Activated T-cell treated with anti-CD3 and anti-CD28 coated beads, Interleukin-2, amount 50 U/mL, for 72 hours (primary cell): ENCODE data around the gene IGFN1. TPM values are rescaled to one million over a fixed set of nuclear protein-coding genes. Genes with fewer than 3 reads are reported as not detected.
"Not testable (repeated sequence)": the region's sequence is repeated elsewhere in the genome, so short reads cannot be mapped to it uniquely, and the experiment has no call there.

Source experiments
- ATAC-seq, 2 donors: fragments of 150-1000 bp; cut with Tn5 transposase; replicated peaks in 1 of 2; 2 replicates each; pipeline ENCODE4 v1.10.0; 2021; ENCODE audit warnings: moderate library complexity in 2 of 2, mild to moderate bottlenecking in 1 of 2
- DNase-seq, 2 donors: peaks; one replicate each; pipeline ENCODE4 v3.0.0; 2021 to 2022; ENCODE audit warnings: mixed read lengths in 1 of 2
- H3K27ac Mint-ChIP-seq: one replicate; pipeline ENCODE4 v1.8.0; 2022; ENCODE audit warnings: mild to moderate bottlenecking, moderate library complexity, mixed read lengths
- H3K27me3 Mint-ChIP-seq: one replicate; pipeline ENCODE4 v1.8.0; 2022; ENCODE audit warnings: low read depth, mixed read lengths
- H3K36me3 Mint-ChIP-seq, 2 donors: one replicate each; pipeline ENCODE4 v1.8.0; 2022; ENCODE audit warnings: mixed read lengths in 2 of 2, mild to moderate bottlenecking in 1 of 2; ENCODE audit not compliant: insufficient read depth in 2 of 2
- H3K4me1 Mint-ChIP-seq: one replicate; pipeline ENCODE4 v1.8.0; 2022; ENCODE audit warnings: low read depth, mixed read lengths
- H3K4me3 Mint-ChIP-seq, 2 donors: one replicate each; pipeline ENCODE4 v1.8.0; 2022; ENCODE audit warnings: mild to moderate bottlenecking in 2 of 2, mixed read lengths in 2 of 2, moderate library complexity in 2 of 2
- H3K9me3 Mint-ChIP-seq, 2 donors: one replicate each; pipeline ENCODE4 v1.8.0; 2022; ENCODE audit warnings: mixed read lengths in 2 of 2
- total RNA-seq, 2 donors: library from RNA; stranded (reverse); gene quantifications; one replicate each; pipeline ENCODE4 v1.2.3, GENCODE V29; 2022

IGFN1 gene
- total RNA-seq, 2 donors from 2014 or later: 0.02 to 0.46 TPM

DNA sequence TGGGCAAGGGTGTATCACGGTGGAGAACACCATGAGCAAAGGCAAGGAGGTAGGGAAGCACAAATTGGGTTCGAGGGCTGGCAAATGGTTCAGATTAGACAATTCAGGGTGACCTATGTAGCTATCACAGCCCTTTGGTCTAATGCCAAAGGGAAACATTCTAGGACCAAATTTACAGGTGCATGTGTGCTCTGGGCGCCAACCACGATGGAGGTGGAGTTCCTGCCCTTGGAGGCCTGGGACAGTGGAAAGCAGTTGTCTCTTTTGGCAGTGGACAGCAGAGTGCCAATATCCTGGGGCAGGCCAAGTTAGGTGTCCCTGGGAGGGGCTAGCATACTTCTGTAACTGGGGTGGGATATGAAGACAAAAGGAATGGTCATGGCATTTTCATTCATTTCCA is 40.1 kb downstream of the IGFN1 start:
- Mint-ChIP-seq H3K4me1 (no peaks in the 10 kb centered on the region), H3K27me3 (peaks cover 31% of the 10 kb centered on the region), H3K36me3 (no peaks in the 10 kb centered on the region), H3K4me3 (no peak overlapping the region), H3K9me3 (no peaks in the 10 kb centered on the region), H3K27ac (no peak overlapping the region)
- DNase-seq (no peak), ATAC-seq (no peak)

DNA sequence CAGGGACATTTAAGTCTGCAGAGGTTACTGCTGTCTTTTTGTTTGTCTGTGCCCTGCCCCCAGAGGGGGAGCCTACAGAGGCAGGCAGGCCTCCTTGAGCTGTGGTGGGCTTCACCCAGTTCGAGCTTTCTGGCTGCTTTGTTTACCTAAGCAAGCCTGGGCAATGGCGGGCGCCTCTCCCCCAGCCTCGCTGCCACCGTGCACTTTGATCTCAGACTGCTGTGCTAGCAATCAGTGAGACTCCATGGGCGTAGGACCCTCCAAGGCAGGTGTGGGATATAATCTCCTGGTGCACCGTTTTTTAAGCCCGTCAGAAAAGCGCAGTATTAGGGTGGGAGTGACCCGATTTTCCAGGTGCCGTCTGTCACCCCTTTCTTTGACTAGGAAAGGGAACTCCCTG is 49.0 kb downstream of the IGFN1 start:
- ATAC-seq, H3K4me1 Mint-ChIP-seq, H3K36me3 Mint-ChIP-seq, DNase-seq, H3K4me3 Mint-ChIP-seq, H3K9me3 Mint-ChIP-seq, H3K27ac Mint-ChIP-seq: not testable (repeated sequence)
- H3K27me3 Mint-ChIP-seq: peaks cover 46% of the 10 kb centered on the region

DNA sequence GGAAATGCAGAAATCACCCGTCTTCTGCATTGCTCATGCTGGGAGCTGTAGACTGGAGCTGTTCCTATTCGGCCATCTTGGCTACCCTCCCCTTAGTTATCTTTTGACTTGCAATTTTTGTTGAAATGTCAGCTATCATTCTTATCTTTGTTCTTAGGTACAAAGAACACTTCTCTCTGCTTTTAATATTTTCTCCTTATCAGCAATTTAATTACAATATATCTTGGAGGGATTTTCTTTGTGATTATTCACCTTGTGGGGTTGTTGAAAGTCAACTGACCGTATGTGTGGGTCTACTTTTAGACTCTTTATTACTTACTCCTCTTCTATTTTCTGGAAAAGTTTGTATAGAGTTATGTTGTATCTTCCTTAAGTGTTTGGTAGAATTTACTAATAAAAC is 49.5 kb downstream of the IGFN1 start:
- Mint-ChIP-seq H3K9me3 (peaks cover 1% of the 10 kb centered on the region in 2 donors), H3K4me3 (no peak overlapping the region), H3K27ac (no peak overlapping the region), H3K4me1 (no peaks in the 10 kb centered on the region), H3K36me3 (peaks cover 0 to 1% of the 10 kb centered on the region in 2 donors), H3K27me3 (peaks cover 51% of the 10 kb centered on the region)
- DNase-seq (no peak), ATAC-seq (no peak)

DNA sequence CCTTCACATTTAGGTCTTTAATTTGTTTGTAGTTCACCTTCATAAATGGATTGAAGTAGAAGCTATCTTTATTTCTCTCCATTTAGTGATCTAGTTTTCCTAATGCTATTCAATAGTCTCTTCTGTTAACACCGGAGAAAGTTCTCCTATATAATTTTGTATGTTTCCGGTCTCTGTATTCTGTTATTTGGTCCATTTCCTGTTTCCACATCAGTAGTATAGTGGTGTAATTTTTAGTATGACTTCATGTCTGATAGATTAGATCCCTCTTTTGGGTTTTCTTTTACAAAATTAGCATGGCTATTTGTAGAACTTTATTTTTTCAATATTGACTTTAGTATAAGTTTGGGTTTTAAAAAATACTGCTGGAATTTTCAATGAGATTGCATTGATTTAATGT is 51.1 kb downstream of the IGFN1 start:
- H3K27ac Mint-ChIP-seq: no peak overlapping the region
- H3K36me3 Mint-ChIP-seq: peaks cover 0 to 1% of the 10 kb centered on the region in 2 donors
- DNase-seq: no peak
- no peak overlapping the region for H3K4me3 Mint-ChIP-seq
- H3K4me1 Mint-ChIP-seq: no peaks in the 10 kb centered on the region
- no peak for ATAC-seq
- peaks cover 1% of the 10 kb centered on the region in 2 donors for H3K9me3 Mint-ChIP-seq
- peaks cover 55% of the 10 kb centered on the region for H3K27me3 Mint-ChIP-seq

DNA sequence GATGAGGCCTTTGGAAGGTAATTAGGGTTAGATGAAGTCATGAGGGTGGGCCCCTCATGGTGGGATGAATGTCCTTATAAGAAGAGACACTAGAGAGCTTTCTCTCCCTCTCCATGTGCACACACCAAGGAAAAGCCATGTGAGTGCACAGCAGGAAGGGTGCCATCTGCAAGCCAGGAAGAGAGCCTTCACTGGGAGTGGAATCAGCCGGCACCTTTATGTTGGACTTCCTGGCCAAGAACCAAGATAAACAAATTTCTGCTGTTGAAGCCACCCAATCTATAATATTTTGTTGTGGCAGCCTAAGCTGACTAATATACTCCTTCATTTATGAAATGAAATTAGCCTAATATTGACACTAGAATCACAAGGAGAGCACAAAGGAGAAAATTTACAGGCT is 54.5 kb downstream of the IGFN1 start:
- ATAC-seq: no peak
- Mint-ChIP-seq H3K4me1 (no peaks in the 10 kb centered on the region), H3K27ac (no peak overlapping the region), H3K27me3 (peaks cover 46% of the 10 kb centered on the region), H3K9me3 (no peaks in the 10 kb centered on the region), H3K4me3 (no peak overlapping the region), H3K36me3 (no peaks in the 10 kb centered on the region)
- no peak for DNase-seq

DNA sequence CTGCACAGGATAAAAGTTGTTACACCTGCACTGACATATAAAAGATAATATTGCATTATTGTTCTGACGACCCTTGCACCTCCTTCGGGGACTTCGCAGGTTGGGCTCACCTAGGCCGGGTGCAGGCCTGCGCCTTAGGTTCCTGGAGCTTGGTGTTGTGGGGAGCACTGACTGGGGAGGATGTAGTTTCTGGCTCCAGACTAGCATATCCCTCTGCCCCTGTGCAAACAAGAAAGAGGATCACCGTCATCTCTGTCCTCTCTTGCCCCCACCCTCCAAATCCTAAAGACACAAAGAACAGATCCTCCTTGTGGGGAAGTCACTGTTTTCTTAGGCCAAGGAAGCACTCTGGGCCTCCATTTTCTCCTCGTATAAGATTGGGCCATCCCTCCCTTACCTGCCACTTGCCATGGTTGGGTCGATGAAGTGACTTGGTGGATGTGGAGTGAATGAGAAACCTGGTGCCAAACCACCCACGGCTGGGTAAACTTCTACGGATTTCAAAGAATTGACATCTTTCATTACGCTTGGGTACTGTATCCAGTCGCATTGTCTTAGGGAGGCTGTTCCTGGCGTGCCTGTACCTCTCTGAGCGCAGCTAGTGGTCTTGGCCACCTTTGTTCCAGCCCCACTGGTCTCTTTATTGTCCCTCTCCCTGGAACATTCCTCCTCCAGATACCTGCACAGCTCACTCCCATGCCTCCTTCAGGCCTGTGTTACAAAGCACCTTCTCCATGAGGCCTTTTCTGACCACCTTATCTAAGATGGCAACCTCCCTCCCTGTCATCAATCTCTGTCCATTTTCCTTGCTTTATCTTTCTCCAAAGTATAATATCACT is 58.3 kb downstream of the IGFN1 start:
- H3K36me3 Mint-ChIP-seq: no peaks in the 10 kb centered on the region
- no peak overlapping the region for H3K27ac Mint-ChIP-seq
- ATAC-seq (no peak), DNase-seq (no peak)
- no peaks in the 10 kb centered on the region for H3K4me1 Mint-ChIP-seq
- H3K9me3 Mint-ChIP-seq: no peaks in the 10 kb centered on the region
- peaks cover 22% of the 10 kb centered on the region for H3K27me3 Mint-ChIP-seq
- no peak overlapping the region for H3K4me3 Mint-ChIP-seq

DNA sequence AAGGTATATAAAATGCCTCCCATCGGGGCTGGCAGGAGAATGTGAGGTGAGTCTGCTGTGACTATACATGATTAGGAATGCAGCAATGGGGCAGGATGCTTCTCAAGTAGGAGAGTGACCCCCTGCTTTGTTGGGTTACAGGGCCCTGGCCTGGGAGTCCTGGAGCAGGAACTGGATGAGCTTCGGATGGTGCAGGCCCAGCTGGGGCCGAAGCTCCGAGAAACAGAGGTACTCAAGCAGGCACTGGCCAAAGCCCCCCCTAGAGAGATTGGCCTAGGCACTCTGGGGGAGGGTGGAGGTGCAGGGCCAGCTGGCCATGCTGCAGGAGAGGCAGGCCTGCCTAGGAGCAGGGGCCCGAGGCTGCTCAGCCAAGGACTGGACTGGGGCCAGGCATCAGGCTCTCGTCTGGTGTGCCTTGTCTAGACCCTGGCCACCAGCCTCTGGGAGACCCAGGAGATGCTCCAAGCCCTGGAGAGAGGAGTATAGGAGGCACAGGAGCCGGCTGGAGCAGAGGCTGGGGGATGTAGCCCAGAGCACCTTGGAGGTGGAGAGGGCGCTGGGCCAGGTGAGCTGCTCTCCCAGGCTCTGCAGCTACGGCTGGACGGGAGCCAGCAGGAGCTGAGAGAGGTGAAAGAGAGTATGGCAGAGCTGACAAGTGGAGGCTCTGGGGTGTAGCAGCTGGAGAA is 59.8 kb downstream of the IGFN1 start:
- DNase-seq: no peak
- H3K27me3 Mint-ChIP-seq: peaks cover 6% of the 10 kb centered on the region
- no peak overlapping the region for H3K4me3 Mint-ChIP-seq
- no peaks in the 10 kb centered on the region for H3K9me3 Mint-ChIP-seq
- H3K4me1 Mint-ChIP-seq: no peaks in the 10 kb centered on the region
- ATAC-seq: no peak
- no peak overlapping the region for H3K27ac Mint-ChIP-seq
- no peaks in the 10 kb centered on the region for H3K36me3 Mint-ChIP-seq

DNA sequence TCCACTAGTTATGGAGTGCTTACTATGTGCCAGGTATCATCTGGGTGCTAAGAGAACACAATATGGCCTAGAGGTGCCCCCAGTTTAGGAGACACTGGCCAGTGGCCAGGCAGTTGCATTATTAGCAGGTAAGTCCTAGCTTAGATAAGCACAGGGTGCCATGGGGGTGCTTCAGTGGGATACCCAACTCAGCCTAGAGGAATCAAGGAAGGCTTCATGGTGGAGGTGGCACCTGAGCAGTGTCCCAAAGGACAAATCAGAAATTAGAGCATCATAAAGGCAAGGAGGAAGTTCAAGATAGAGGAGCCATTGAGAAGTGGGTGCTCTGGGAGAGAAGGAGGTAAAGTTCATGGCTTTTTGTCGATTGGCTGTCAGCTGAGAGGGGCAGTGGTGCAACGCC is 60.8 kb downstream of the IGFN1 start:
- Mint-ChIP-seq H3K4me1 (no peaks in the 10 kb centered on the region), H3K27ac (no peak overlapping the region), H3K4me3 (no peak overlapping the region), H3K36me3 (no peaks in the 10 kb centered on the region), H3K27me3 (peaks cover 6% of the 10 kb centered on the region), H3K9me3 (no peaks in the 10 kb centered on the region)
- ATAC-seq (no peak), DNase-seq (no peak)

DNA sequence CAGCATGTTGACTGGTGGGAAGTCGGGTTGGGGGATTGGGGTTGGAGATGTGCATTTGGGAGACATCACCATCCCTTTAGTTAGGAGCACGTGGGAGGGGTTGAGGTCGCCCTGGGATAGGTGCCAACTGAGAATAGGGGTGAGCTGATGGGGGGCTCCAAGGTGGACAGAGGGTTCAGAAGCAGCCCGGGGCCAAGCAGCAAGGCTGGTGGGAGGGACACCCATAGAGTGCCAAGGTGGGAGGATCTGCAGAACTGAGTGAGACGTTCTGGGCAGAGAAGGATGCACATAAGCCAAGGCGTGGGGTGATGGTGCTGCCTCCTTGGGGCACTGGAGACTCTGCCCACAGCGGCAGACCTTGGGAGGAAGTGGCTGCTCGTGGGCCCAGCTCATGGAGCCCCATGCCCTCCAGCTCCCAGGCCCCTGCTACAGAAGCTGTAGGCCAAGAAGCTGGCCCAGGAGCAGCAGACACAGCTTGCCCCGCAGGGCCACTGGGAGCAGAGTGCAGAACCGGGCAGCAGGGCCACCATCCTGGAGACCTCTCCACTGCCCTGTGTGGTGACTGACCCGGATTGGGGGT is 61.3 kb downstream of the IGFN1 start:
- Mint-ChIP-seq H3K36me3 (no peaks in the 10 kb centered on the region), H3K9me3 (no peaks in the 10 kb centered on the region), H3K27me3 (peaks cover 6% of the 10 kb centered on the region), H3K27ac (no peak overlapping the region), H3K4me3 (no peak overlapping the region), H3K4me1 (no peaks in the 10 kb centered on the region)
- ATAC-seq (no peak), DNase-seq (no peak)

DNA sequence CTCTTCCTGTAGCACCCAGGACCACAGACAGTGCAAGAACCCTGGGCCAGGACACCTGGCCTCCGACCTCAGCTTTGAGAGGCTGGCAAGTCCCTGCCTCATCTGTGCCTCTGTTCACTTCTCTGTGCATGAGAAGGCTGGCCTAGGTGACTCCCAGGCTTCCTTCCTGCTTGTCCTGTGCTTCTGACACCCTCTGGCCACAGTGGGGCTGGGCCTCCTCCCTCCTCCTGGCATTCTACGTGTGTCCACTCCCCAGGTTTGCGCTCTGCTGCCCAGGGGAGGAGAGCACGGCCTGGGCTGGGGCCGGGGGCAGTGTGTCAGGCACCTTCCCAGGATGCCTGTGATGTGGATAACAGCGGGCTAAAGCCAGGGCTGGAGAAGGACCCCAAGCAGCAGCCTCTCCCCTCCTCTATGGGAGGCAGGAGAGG is 62.3 kb downstream of the IGFN1 start:
- H3K27me3 Mint-ChIP-seq: peaks cover 6% of the 10 kb centered on the region
- no peaks in the 10 kb centered on the region for H3K4me1 Mint-ChIP-seq
- no peak overlapping the region for H3K27ac Mint-ChIP-seq
- no peak for ATAC-seq
- no peaks in the 10 kb centered on the region for H3K9me3 Mint-ChIP-seq
- H3K36me3 Mint-ChIP-seq: no peaks in the 10 kb centered on the region
- no peak for DNase-seq
- no peak overlapping the region for H3K4me3 Mint-ChIP-seq

DNA sequence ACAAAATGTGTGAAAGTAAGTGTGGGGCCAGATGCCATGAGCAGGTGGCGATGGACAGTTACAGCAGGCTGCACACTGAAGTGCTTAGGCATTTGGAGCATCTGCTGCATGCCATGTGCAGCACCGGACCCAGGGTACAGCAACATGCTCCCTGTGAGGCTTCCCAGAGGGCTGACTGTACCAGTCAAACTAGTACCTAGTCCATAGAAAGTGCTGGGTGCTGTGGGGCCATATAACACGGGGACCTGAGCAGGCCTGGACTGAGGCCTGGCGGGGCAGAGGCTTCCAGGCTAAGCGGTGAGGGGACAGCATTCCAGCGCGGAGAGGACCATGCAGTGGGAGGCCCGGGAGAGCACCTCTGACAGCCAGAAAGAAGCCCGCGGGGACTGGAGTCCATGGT is 62.8 kb downstream of the IGFN1 start:
- no peaks in the 10 kb centered on the region for H3K4me1 Mint-ChIP-seq
- no peaks in the 10 kb centered on the region for H3K36me3 Mint-ChIP-seq
- peaks cover 6% of the 10 kb centered on the region for H3K27me3 Mint-ChIP-seq
- no peak overlapping the region for H3K27ac Mint-ChIP-seq
- no peaks in the 10 kb centered on the region for H3K9me3 Mint-ChIP-seq
- DNase-seq (no peak), ATAC-seq (no peak)
- H3K4me3 Mint-ChIP-seq: no peak overlapping the region

DNA sequence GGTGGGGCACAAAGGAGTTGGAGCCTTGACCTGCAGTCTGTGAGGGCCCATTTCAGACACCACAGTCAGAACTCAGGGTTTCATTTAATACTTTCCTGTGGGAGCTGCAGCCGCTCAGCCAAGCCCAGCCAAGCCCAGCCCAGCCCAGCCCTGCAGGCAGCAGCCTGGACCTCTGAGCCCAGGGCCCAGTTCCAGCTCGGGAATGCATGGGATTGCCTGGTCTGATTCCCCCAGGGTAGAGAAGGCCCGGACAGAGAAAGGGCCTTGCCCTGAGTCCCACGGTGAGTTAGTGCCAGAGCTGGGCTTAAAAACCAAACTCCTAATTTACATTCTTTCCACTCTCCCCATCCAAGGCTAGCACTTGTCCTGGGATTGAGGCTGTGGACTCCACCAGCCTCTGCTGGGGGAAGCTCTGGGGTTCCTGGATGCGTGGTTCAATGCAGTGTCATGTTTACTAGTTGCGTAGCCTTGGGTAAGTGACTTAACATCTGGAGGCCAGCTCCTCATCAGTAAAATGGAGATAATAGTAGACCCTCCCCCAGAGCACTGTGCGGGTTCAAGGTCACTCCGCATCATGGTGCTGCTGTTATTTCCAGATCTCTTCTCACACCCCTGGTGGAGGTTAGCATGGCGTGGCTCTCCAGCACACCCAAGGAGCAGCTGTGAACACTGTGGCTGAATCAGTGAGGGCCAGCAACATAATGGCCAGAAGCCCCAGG is 63.4 kb downstream of the IGFN1 start:
- DNase-seq: no peak
- no peaks in the 10 kb centered on the region for H3K9me3 Mint-ChIP-seq
- H3K4me3 Mint-ChIP-seq: no peak overlapping the region
- no peaks in the 10 kb centered on the region for H3K4me1 Mint-ChIP-seq
- no peaks in the 10 kb centered on the region for H3K36me3 Mint-ChIP-seq
- H3K27ac Mint-ChIP-seq: no peak overlapping the region
- ATAC-seq: no peak
- H3K27me3 Mint-ChIP-seq: peaks cover 6% of the 10 kb centered on the region
